Endothelial cell (in vitro differentiated cells): ENCODE data around the gene BHLHA15. TPM values are rescaled to one million over a fixed set of nuclear protein-coding genes. Genes with fewer than 3 reads are reported as not detected.

Experiments used
- DNase-seq: peaks from one replicate; pipeline ENCODE4 v3.0.0; 2021; ENCODE audit warnings: low spot score
- H3K27ac Mint-ChIP-seq: one replicate; pipeline ENCODE4 v1.8.0; 2021; ENCODE audit warnings: mixed read lengths, inconsistent platforms; ENCODE audit not compliant: unreplicated experiment
- H3K27me3 Mint-ChIP-seq: one replicate; pipeline ENCODE4 v1.8.0; 2021; ENCODE audit warnings: mild to moderate bottlenecking, moderate library complexity, mixed read lengths, inconsistent platforms; ENCODE audit not compliant: unreplicated experiment
- H3K36me3 Mint-ChIP-seq: one replicate; pipeline ENCODE4 v1.8.0; 2021; ENCODE audit warnings: mild to moderate bottlenecking, low read depth, mixed read lengths, inconsistent platforms; ENCODE audit not compliant: unreplicated experiment
- H3K4me1 Mint-ChIP-seq: one replicate; pipeline ENCODE4 v1.8.0; 2021; ENCODE audit warnings: mild to moderate bottlenecking, mixed read lengths, inconsistent platforms; ENCODE audit not compliant: unreplicated experiment
- H3K4me3 Mint-ChIP-seq: one replicate; pipeline ENCODE4 v1.8.0; 2021; ENCODE audit warnings: mild to moderate bottlenecking, mixed read lengths, inconsistent platforms; ENCODE audit not compliant: unreplicated experiment
- H3K9me3 Mint-ChIP-seq: one replicate; pipeline ENCODE4 v1.8.0; 2021; ENCODE audit warnings: mixed read lengths, inconsistent platforms; ENCODE audit not compliant: unreplicated experiment
- CTCF ChIP-seq: fragments of 200-600 bp; sonication (generic); IDR thresholded peaks from one replicate; pipeline ENCODE4 v1.5.0; 2021; ENCODE audit warnings: antibody characterized with exemption; ENCODE audit not compliant: unreplicated experiment
- total RNA-seq: library from RNA; stranded (reverse); fragmentation: NEBNext Ultra II Directional; extraction: Animal tissue kit (Norgen Biotek cat#: 25700); gene quantifications from one replicate; pipeline ENCODE4 v1.2.1, GENCODE V29; 2021; ENCODE audit not compliant: unreplicated experiment

BHLHA15 gene
- total RNA-seq, 1 donor from 2014 or later, result 1.2 TPM

DNA sequence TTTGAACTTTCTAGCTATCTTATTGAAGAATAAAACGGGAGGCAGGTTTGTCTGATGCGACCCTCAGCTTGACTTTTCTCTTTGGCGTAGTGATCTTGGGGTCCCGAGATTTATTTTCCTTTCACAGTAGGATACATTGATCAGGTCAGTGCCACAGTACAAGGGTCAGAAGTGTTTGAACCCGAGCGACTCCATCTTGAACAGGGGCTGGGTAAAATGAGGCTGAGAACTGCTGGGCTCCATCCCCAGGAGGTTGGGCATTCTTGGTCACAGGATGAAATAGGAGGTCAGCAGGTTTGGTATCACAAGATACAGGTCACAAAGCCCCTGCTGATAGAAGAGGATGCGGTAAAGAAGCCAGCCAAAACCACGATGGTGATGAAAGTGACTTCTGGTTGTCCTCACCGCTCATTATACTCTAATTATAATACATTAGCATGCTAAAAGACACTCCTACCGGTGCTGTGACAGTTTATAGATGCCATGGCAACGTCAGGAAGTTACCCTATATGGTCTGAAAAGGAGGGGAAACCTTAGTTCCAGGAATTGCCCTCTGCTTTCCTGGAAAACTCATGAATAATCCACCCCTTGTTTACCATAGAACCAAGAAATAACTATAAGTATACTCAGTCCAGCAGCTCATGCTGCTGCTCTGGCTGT lies 43.8 kb downstream of the BHLHA15 start:
- no peak for DNase-seq
- peak overlapping the region; percentile 18 for H3K27ac Mint-ChIP-seq
- peaks cover 12% of the 10 kb centered on the region for H3K36me3 Mint-ChIP-seq
- H3K4me3 Mint-ChIP-seq, result no peak overlapping the region
- no peak for TF ChIP-seq CTCF
- no peaks in the 10 kb centered on the region for H3K9me3 Mint-ChIP-seq
- peaks cover 15% of the 10 kb centered on the region for H3K4me1 Mint-ChIP-seq
- H3K27me3 Mint-ChIP-seq, result peaks cover under 1% of the 10 kb centered on the region

GRCh38 chr7:98256431-98256830 lies 45.2 kb downstream of the BHLHA15 start:
- H3K27ac Mint-ChIP-seq, result no peak overlapping the region
- TF ChIP-seq CTCF, result no peak

GRCh38 chr7:98257701-98258100 lies 46.5 kb downstream of the BHLHA15 start:
- no peak for TF ChIP-seq CTCF
- Mint-ChIP-seq H3K27me3 (peaks cover under 1% of the 10 kb centered on the region), H3K4me1 (peaks cover 8% of the 10 kb centered on the region), H3K9me3 (no peaks in the 10 kb centered on the region), H3K4me3 (no peak overlapping the region), H3K36me3 (peaks cover 19% of the 10 kb centered on the region), H3K27ac (no peak overlapping the region)
- DNase-seq, result no peak

More at GRCh38 chr7:98256431-98256830, 45.2 kb downstream of the BHLHA15 start:
- DNase-seq, result no peak
- Mint-ChIP-seq H3K4me3 (no peak overlapping the region), H3K4me1 (peaks cover 9% of the 10 kb centered on the region), H3K27me3 (no peaks in the 10 kb centered on the region), H3K9me3 (no peaks in the 10 kb centered on the region), H3K36me3 (peaks cover 12% of the 10 kb centered on the region)

Other genes with a start within 250 kb of the BHLHA15 start
- gene OCM2, start 221.2 kb upstream of the BHLHA15 start, total RNA-seq, result not detected
- gene LMTK2, start 104.6 kb upstream of the BHLHA15 start, total RNA-seq, result 32.5 TPM
- 129 TPM for gene TECPR1, start 40.8 kb downstream of the BHLHA15 start, total RNA-seq
- 300 TPM for gene BRI3, start 70.2 kb downstream of the BHLHA15 start, total RNA-seq
- 20.6 TPM for gene BAIAP2L1, start 189.7 kb downstream of the BHLHA15 start, total RNA-seq